ENCODE data around the gene KSR1.

DNA sequence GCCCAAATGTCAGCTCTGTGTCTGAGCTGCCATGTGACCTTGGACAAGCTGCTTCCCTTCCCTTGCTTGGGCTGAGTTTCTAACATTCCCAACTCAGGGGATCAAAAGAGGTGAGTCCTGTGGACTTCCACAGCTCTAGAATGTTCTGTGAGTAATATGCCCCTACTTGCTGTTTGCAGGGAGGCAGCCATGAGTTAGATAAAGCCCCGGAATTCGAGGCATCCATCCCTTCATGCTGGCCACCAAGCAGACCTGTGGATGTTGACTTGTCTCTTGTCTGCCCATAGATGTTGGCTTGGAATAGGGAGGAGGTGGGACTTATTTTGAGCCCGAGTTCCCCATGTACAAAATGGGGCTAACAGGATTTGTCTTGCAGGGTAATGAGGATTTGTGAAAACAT, 36.2 kb downstream of the KSR1 start:
- TF ChIP-seq, protein P1, sequence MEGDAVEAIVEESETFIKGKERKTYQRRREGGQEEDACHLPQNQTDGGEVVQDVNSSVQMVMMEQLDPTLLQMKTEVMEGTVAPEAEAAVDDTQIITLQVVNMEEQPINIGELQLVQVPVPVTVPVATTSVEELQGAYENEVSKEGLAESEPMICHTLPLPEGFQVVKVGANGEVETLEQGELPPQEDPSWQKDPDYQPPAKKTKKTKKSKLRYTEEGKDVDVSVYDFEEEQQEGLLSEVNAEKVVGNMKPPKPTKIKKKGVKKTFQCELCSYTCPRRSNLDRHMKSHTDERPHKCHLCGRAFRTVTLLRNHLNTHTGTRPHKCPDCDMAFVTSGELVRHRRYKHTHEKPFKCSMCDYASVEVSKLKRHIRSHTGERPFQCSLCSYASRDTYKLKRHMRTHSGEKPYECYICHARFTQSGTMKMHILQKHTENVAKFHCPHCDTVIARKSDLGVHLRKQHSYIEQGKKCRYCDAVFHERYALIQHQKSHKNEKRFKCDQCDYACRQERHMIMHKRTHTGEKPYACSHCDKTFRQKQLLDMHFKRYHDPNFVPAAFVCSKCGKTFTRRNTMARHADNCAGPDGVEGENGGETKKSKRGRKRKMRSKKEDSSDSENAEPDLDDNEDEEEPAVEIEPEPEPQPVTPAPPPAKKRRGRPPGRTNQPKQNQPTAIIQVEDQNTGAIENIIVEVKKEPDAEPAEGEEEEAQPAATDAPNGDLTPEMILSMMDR (IDR thresholded peaks at IDR 0.05; ENCODE audit: insufficient read depth, low read depth, low read length): no peak
- no peak for TF ChIP-seq EZH2 (IDR thresholded peaks at IDR 0.05; ENCODE audit: insufficient read depth, low read length)
